K562 (cell line): ENCODE data around the gene MRFAP1. TPM values are rescaled to one million over a fixed set of nuclear protein-coding genes. Genes with fewer than 3 reads are reported as not detected.

Experiments
- ARID1B ChIP-seq: fragments of 450-650 bp; IDR thresholded peaks from 2 replicates; pipeline ENCODE4 v1.6.1; 2016; ENCODE audit warnings: antibody characterized with exemption, mild to moderate bottlenecking, inconsistent platforms
- KAT7 ChIP-seq: sonication (generic); formaldehyde crosslinking; IDR thresholded peaks from 2 replicates; pipeline ENCODE4 v1.8.0; 2022; ENCODE audit warnings: missing genetic modification reagents, mild to moderate bottlenecking, borderline replicate concordance
- KLF10 ChIP-seq: fragments of 250-450 bp; sonication (Bioruptor Pico); IDR thresholded peaks from 2 replicates; pipeline ENCODE4 v1.6.1; 2021; ENCODE audit warnings: matching md5 sums
- NR3C1 ChIP-seq: sonication (generic); formaldehyde crosslinking; IDR thresholded peaks from 2 replicates; pipeline ENCODE4 v1.8.1; 2022; ENCODE audit warnings: missing genetic modification reagents
- RBM17 ChIP-seq: fragments of 200-400 bp; formaldehyde crosslinking; IDR thresholded peaks from 2 replicates; pipeline ENCODE4 v1.6.1; 2017; ENCODE audit warnings: low read depth, mild to moderate bottlenecking, low read length, borderline replicate concordance
- SAFB ChIP-seq: fragments of 200-400 bp; formaldehyde crosslinking; IDR thresholded peaks from 2 replicates; pipeline ENCODE4 v1.6.1; 2017; ENCODE audit warnings: low read depth, low read length, borderline replicate concordance
- SIN3A ChIP-seq, 2 experiments: fragments of 150-350 bp in 1 of 2; IDR thresholded peaks; 2 replicates each; pipeline ENCODE4 v1.6.1; 2011 to 2016; ENCODE audit warnings: borderline replicate concordance in 2 of 2, low read depth in 2 of 2, low read length in 2 of 2, mild to moderate bottlenecking in 2 of 2, moderate library complexity in 2 of 2; ENCODE audit not compliant: control insufficient read depth in 1 of 2
- XRCC3 ChIP-seq: fragments of 450-650 bp; IDR thresholded peaks from 2 replicates; pipeline ENCODE4 v1.6.1; 2017; ENCODE audit warnings: mild to moderate bottlenecking, moderate library complexity
- ZKSCAN3 ChIP-seq: fragments of 250-450 bp; sonication (Bioruptor Pico); IDR thresholded peaks from 2 replicates; pipeline ENCODE4 v1.4.0; 2020
- ZNF143 ChIP-seq: sonication (generic); formaldehyde crosslinking; IDR thresholded peaks from 2 replicates; pipeline ENCODE4 v1.9.0; 2022; ENCODE audit warnings: mild to moderate bottlenecking, missing genetic modification reagents
- ZNF431 ChIP-seq: sonication (generic); formaldehyde crosslinking; IDR thresholded peaks from 2 replicates; pipeline ENCODE4 v1.8.0; 2022; ENCODE audit warnings: mild to moderate bottlenecking, missing genetic modification reagents
- ZNF551 ChIP-seq: fragments of 250-450 bp; sonication (Bioruptor Pico); IDR thresholded peaks from 2 replicates; pipeline ENCODE4 v1.5.0; 2021; ENCODE audit warnings: mild to moderate bottlenecking, moderate library complexity
- ZNF696 ChIP-seq: fragments of 250-450 bp; sonication (Bioruptor Pico); conservative IDR thresholded peaks from 2 replicates; pipeline ENCODE4 v1.4.0; 2020; ENCODE audit warnings: mild to moderate bottlenecking, moderate library complexity
- ZNF785 ChIP-seq: fragments of 250-450 bp; sonication (Bioruptor Pico); IDR thresholded peaks from 2 replicates; pipeline ENCODE4 v1.4.0; 2020; ENCODE audit warnings: mild to moderate bottlenecking
- polyA plus RNA-seq, 8 experiments: library from polyadenylated mRNA; depleted of rRNA in 4 of 8; stranded (reverse) in 5 of 8; unstranded in 3 of 8; fragments of >200 nt; fragmentation: Nextera tagmentation in 2 of 8; fragmentation: Illumina TruSeq in 1 of 8; extraction: Ambion mirVana in 2 of 8; extraction: Trizol in 1 of 8; gene quantifications; 2 replicates each; pipeline versions ENCODE4 v1.2.1 to v1.2.3, GENCODE V29; 2011 to 2014; ENCODE audit warnings: inconsistent platforms in 1 of 8, missing spikeins in 1 of 8
- total RNA-seq, 7 experiments: library from RNA; depleted of rRNA in 6 of 7; stranded (reverse); fragments of >200 nt in 6 of 7; fragmentation: Illumina TruSeq in 2 of 7; extraction: Trizol in 2 of 7; gene quantifications; 2 replicates each; pipeline versions ENCODE4 v1.2.1 to v1.2.3, GENCODE V29; 2011 to 2021; ENCODE audit warnings: low replicate concordance in 1 of 7
- TF ChIP-seq, protein P1 (sequence below): fragments of 200-400 bp; formaldehyde crosslinking; IDR thresholded peaks from 2 replicates; pipeline ENCODE4 v1.6.1; 2017; ENCODE audit warnings: mild to moderate bottlenecking, low read depth, low read length, moderate library complexity
- TF ChIP-seq, protein P2 (sequence below): sonication (generic); formaldehyde crosslinking; IDR thresholded peaks from 2 replicates; pipeline ENCODE4 v1.8.0; 2022; ENCODE audit warnings: missing genetic modification reagents, mild to moderate bottlenecking, borderline replicate concordance
- TF ChIP-seq, protein P3 (sequence below): IDR thresholded peaks from 2 replicates; pipeline ENCODE4 v1.6.1; 2016; ENCODE audit warnings: missing genetic modification characterization, missing compliant biosample characterization
- TF ChIP-seq, protein P4 (sequence below), 2 experiments: fragments of 450-650 bp in 1 of 2; sonication (generic) in 1 of 2; formaldehyde crosslinking in 1 of 2; IDR thresholded peaks in 1 of 2; conservative IDR thresholded peaks in 1 of 2; 2 replicates each; pipeline versions ENCODE4 v1.6.1 to v1.8.1; 2016 to 2023; ENCODE audit warnings: mild to moderate bottlenecking in 2 of 2, moderate library complexity in 2 of 2, inconsistent platforms in 1 of 2, missing genetic modification reagents in 1 of 2

Gene MRFAP1
- total and polyA plus RNA-seq, 9 of the 15 experiments (the other 6 are each of a cell fraction or from before 2014, with no cell fraction given): 46.0 to 270 (median 151) TPM

DNA sequence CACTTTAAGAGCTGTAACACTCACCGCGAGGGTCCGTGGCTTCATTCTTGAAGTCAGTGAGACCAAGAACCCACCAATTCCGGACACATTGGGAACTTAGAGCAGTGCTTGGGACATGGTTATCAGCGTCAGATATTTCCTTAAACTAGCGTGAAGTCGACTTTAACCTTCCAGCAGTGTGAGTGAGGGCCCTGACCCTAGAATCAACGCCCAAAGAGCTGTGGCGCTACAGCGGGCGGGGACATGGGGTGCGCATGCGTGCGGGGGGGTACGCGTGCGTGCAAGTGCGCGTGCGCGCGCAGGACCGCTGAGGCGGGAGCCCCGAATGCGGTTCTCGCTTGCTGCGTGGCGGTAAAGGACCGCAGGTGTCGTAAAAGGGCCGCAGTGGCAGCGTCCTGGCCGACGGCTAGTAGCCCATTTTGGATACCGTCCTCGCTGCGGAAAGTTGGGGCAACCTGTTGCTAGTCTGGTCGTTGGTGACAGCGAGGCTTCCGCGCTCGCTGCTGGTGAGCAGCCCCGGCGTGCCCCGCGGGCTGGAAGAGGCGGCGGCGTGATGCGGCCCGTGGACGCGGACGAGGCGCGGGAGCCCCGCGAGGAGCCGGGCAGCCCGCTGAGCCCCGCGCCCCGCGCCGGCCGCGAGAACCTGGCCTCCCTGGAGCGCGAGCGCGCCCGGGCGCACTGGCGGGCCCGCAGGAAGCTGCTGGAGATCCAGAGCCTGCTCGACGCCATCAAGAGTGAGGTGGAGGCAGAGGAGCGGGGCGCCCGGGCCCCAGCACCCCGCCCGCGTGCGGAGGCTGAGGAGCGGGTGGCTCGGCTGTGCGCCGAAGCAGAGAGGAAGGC, 33.4 kb downstream of the MRFAP1 start (continued):
- TF ChIP-seq, protein P1, sequence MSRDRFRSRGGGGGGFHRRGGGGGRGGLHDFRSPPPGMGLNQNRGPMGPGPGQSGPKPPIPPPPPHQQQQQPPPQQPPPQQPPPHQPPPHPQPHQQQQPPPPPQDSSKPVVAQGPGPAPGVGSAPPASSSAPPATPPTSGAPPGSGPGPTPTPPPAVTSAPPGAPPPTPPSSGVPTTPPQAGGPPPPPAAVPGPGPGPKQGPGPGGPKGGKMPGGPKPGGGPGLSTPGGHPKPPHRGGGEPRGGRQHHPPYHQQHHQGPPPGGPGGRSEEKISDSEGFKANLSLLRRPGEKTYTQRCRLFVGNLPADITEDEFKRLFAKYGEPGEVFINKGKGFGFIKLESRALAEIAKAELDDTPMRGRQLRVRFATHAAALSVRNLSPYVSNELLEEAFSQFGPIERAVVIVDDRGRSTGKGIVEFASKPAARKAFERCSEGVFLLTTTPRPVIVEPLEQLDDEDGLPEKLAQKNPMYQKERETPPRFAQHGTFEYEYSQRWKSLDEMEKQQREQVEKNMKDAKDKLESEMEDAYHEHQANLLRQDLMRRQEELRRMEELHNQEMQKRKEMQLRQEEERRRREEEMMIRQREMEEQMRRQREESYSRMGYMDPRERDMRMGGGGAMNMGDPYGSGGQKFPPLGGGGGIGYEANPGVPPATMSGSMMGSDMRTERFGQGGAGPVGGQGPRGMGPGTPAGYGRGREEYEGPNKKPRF: no peak
- no peak for TF ChIP-seq ZNF431 (CRISPR knock-in tag)
- TF ChIP-seq XRCC3: no peak
- TF ChIP-seq ZNF785: no peak
- no peak for TF ChIP-seq ZNF696 (CRISPR knock-in tag)
- TF ChIP-seq KLF10 (CRISPR knock-in tag): no peak
- no peak for TF ChIP-seq ZNF143 (CRISPR knock-in tag)
- TF ChIP-seq, protein P2, sequence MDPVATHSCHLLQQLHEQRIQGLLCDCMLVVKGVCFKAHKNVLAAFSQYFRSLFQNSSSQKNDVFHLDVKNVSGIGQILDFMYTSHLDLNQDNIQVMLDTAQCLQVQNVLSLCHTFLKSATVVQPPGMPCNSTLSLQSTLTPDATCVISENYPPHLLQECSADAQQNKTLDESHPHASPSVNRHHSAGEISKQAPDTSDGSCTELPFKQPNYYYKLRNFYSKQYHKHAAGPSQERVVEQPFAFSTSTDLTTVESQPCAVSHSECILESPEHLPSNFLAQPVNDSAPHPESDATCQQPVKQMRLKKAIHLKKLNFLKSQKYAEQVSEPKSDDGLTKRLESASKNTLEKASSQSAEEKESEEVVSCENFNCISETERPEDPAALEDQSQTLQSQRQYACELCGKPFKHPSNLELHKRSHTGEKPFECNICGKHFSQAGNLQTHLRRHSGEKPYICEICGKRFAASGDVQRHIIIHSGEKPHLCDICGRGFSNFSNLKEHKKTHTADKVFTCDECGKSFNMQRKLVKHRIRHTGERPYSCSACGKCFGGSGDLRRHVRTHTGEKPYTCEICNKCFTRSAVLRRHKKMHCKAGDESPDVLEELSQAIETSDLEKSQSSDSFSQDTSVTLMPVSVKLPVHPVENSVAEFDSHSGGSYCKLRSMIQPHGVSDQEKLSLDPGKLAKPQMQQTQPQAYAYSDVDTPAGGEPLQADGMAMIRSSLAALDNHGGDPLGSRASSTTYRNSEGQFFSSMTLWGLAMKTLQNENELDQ: no peak
- no peak; the same call in 1 of the 2 replicates for TF ChIP-seq KAT7 (CRISPR knock-in tag)
- TF ChIP-seq NR3C1 (CRISPR knock-in tag): no peak
- TF ChIP-seq SIN3A (IDR thresholded peaks at IDR 0.05; ENCODE audit: borderline replicate concordance in 2 of 2, control insufficient read depth in 1 of 2, low read depth in 2 of 2, low read length in 2 of 2): no peak; a peak in 1 of 4 replicates
- TF ChIP-seq, protein P3, sequence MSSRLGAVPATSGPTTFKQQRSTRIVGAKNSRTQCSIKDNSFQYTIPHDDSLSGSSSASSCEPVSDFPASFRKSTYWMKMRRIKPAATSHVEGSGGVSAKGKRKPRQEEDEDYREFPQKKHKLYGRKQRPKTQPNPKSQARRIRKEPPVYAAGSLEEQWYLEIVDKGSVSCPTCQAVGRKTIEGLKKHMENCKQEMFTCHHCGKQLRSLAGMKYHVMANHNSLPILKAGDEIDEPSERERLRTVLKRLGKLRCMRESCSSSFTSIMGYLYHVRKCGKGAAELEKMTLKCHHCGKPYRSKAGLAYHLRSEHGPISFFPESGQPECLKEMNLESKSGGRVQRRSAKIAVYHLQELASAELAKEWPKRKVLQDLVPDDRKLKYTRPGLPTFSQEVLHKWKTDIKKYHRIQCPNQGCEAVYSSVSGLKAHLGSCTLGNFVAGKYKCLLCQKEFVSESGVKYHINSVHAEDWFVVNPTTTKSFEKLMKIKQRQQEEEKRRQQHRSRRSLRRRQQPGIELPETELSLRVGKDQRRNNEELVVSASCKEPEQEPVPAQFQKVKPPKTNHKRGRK (tag): no peak
- 0 out of 2 replicates have a peak, but pooled peaks have one; percentile 35 for TF ChIP-seq SAFB
- TF ChIP-seq RBM17: no peak
- TF ChIP-seq, protein P4, sequence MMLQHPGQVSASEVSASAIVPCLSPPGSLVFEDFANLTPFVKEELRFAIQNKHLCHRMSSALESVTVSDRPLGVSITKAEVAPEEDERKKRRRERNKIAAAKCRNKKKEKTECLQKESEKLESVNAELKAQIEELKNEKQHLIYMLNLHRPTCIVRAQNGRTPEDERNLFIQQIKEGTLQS (IDR thresholded peaks at IDR 0.05): no peak
- TF ChIP-seq, protein P4 (CRISPR knock-in tag; conservative IDR thresholded peaks at IDR 0.05): peak; percentile 90
- TF ChIP-seq ZKSCAN3 (CRISPR knock-in tag): no peak
- TF ChIP-seq ZNF551 (CRISPR knock-in tag): no peak
- TF ChIP-seq ARID1B: peak; percentile 64; the same call in 1 of the 2 replicates
